Endothelial cell of umbilical vein (primary cell): Measurements from ENCODE around the gene MTARC1. TPM values are rescaled to one million over a fixed set of nuclear protein-coding genes. Genes with fewer than 3 reads are reported as not detected.

Source experiments
- BruUV-seq: library from RNA; stranded (reverse); fragments of 400-500 nt; replicated peaks from 2 replicates; lab custom pipeline; 2021; lab: Mats Ljungman, UMichigan
- CTCF ChIA-PET: fragments of 300-600, 350-600 bp; sonication (Branson Sonifier 250); formaldehyde crosslinking; loops from one replicate; lab custom pipeline; 2021; ENCODE audit warnings: antibody characterized with exemption, inconsistent platforms; lab: Charles Lee
- POLR2A ChIA-PET: fragments of 300-600, 350-600 bp; sonication (Branson Sonifier 250); formaldehyde crosslinking; loops from one replicate; lab custom pipeline; 2021; ENCODE audit warnings: antibody characterized with exemption, inconsistent platforms; lab: Charles Lee
- DNase-seq: peaks from one replicate; pipeline ENCODE4 v3.0.0-alpha.2; 2011; ENCODE audit warnings: low read depth, low spot score
- FAIRE-seq: peaks from 2 replicates; lab custom pipeline; 2011; peaks lifted over from hg19 to GRCh38; lab: Jason Lieb, UNC
- H2AFZ ChIP-seq: 2 replicates; pipeline ENCODE4 v1.6.0; 2012; ENCODE audit warnings: low read depth, low read length, control low read depth, inconsistent platforms
- H3K27ac ChIP-seq: 2 replicates; pipeline ENCODE4 v1.5.1; 2011; ENCODE audit warnings: low read depth, mild to moderate bottlenecking, control low read depth, low read length, moderate library complexity; ENCODE audit not compliant: insufficient read depth
- H3K27me3 ChIP-seq, 2 experiments: 2 replicates each; pipeline versions ENCODE4 v1.6.0 to v1.6.1; 2011; ENCODE audit warnings: low read length in 2 of 2, mixed read lengths in 1 of 2; ENCODE audit not compliant: control insufficient read depth in 2 of 2, insufficient read depth in 2 of 2
- H3K36me3 ChIP-seq, 2 experiments: 2 replicates in 1 of 2; 3 replicates in 1 of 2; pipeline ENCODE4 v1.5.1; 2011; ENCODE audit warnings: low read length in 2 of 2, mild to moderate bottlenecking in 1 of 2, moderate library complexity in 1 of 2; ENCODE audit not compliant: control insufficient read depth in 2 of 2, insufficient read depth in 2 of 2; ENCODE audit errors: extremely low read depth in 1 of 2
- H3K4me1 ChIP-seq: 3 replicates; pipeline ENCODE4 v1.5.1; 2011; ENCODE audit warnings: mild to moderate bottlenecking, low read length; ENCODE audit not compliant: control insufficient read depth, insufficient read depth; ENCODE audit errors: extremely low read depth
- H3K4me2 ChIP-seq: 2 replicates; pipeline ENCODE4 v1.6.1; 2011; ENCODE audit warnings: low read length, control low read depth, mixed read lengths; ENCODE audit not compliant: insufficient read depth
- H3K4me3 ChIP-seq, 3 experiments: fragments of 200-600 bp in 1 of 3; sonication (generic), shearing (Covaris generic) in 1 of 3; replicated peaks in 1 of 3; 2 replicates each; pipeline ENCODE4 v1.5.1; 2011 to 2016; ENCODE audit warnings: control low read depth in 3 of 3, low read length in 3 of 3, mild to moderate bottlenecking in 2 of 3, inconsistent platforms in 1 of 3, low read depth in 1 of 3, moderate library complexity in 1 of 3; ENCODE audit not compliant: insufficient read depth in 1 of 3
- H3K79me2 ChIP-seq: 2 replicates; pipeline ENCODE4 v1.6.0; 2012; ENCODE audit warnings: low read length, inconsistent platforms; ENCODE audit not compliant: control insufficient read depth, insufficient read depth
- H3K9ac ChIP-seq: replicated peaks from 2 replicates; pipeline ENCODE3; 2011; ENCODE audit warnings: low read length, control low read depth; ENCODE audit not compliant: insufficient read depth; ENCODE audit errors: extremely low read depth
- H3K9me1 ChIP-seq: replicated peaks from 3 replicates; pipeline ENCODE4 v1.6.0; 2011; ENCODE audit warnings: mild to moderate bottlenecking, low read length; ENCODE audit not compliant: control insufficient read depth, insufficient read depth; ENCODE audit errors: extremely low read depth
- H3K9me3 ChIP-seq: replicated peaks from 2 replicates; pipeline ENCODE4 v1.5.1; 2012; ENCODE audit warnings: low read length, inconsistent platforms; ENCODE audit not compliant: control insufficient read depth, insufficient read depth
- H4K20me1 ChIP-seq: replicated peaks from 2 replicates; pipeline ENCODE3; 2011; ENCODE audit warnings: mild to moderate bottlenecking, low read length; ENCODE audit not compliant: control insufficient read depth, insufficient read depth; ENCODE audit errors: extremely low read depth
- EZH2 ChIP-seq: IDR thresholded peaks from 2 replicates; pipeline ENCODE4 v1.6.1; 2012; ENCODE audit warnings: borderline replicate concordance, low read depth, mild to moderate bottlenecking, moderate library complexity, low read length, inconsistent platforms; ENCODE audit not compliant: severe bottlenecking
- FOS ChIP-seq: IDR thresholded peaks from 2 replicates; pipeline ENCODE4 v1.6.1; 2011; ENCODE audit warnings: mild to moderate bottlenecking, low read length, moderate library complexity, borderline replicate concordance; ENCODE audit not compliant: insufficient read depth
- GATA2 ChIP-seq: IDR thresholded peaks from 2 replicates; pipeline ENCODE4 v1.7.0; 2011; ENCODE audit warnings: low read depth, mild to moderate bottlenecking, moderate library complexity, mixed read lengths, low read length; ENCODE audit not compliant: insufficient read length, insufficient read depth
- JUN ChIP-seq: IDR thresholded peaks from 2 replicates; pipeline ENCODE4 v1.6.1; 2011; ENCODE audit warnings: borderline replicate concordance, low read depth; ENCODE audit not compliant: insufficient read length, insufficient read depth
- POLR2A ChIP-seq: IDR thresholded peaks from 2 replicates; pipeline ENCODE4 v1.6.1; 2012; ENCODE audit warnings: low read depth, mild to moderate bottlenecking, control low read depth, low read length
- POLR2AphosphoS5 ChIP-seq: IDR thresholded peaks from 2 replicates; pipeline ENCODE4 v1.6.1; 2012; ENCODE audit warnings: low read depth, mild to moderate bottlenecking, control low read depth, low read length, moderate library complexity; ENCODE audit not compliant: insufficient read depth
- dilution Hi-C: fragments of 300-500 bp; cut with MboI; formaldehyde crosslinking; loops from one replicate; pipeline ENCODE4 v1.15.0; 2019; ENCODE audit warnings: low sequenced_read_pairs; ENCODE audit not compliant: extremely low pct_ligation_motif_present
- intact Hi-C: fragments of 100-400 bp; cut with micrococcal nuclease; formaldehyde crosslinking; loops from one replicate; pipeline ENCODE4 v1.10.0; 2022
- polyA plus RNA-seq, 4 experiments: library from polyadenylated mRNA; depleted of rRNA in 3 of 4; stranded (reverse) in 3 of 4; unstranded in 1 of 4; fragments of >200 nt; gene quantifications; 2 replicates each; pipeline versions ENCODE4 v1.2.1 to v1.2.3, GENCODE V29; 2011 to 2012; ENCODE audit warnings: missing spikeins in 1 of 4
- total RNA-seq: library from RNA; stranded (reverse); gene quantifications from 2 replicates; pipeline ENCODE4 v1.2.3, GENCODE V29; 2021
- TF ChIP-seq, protein P1 (sequence below), 2 donors: IDR thresholded peaks; 1 replicate in 1 of 2; 2 replicates in 1 of 2; pipeline ENCODE4 v1.5.1; 2011; ENCODE audit warnings: low read length in 2 of 2, mild to moderate bottlenecking in 2 of 2, moderate library complexity in 2 of 2, control low read depth in 1 of 2, inconsistent platforms in 1 of 2, low read depth in 1 of 2; ENCODE audit not compliant: insufficient read depth in 1 of 2; ENCODE audit errors: extremely low read depth in 1 of 2

Gene MTARC1
- total and polyA plus RNA-seq, 2 donors (not counting 3 experiments of a cell fraction or from before 2014, with no cell fraction given): 0.43 to 3.5 TPM

DNA sequence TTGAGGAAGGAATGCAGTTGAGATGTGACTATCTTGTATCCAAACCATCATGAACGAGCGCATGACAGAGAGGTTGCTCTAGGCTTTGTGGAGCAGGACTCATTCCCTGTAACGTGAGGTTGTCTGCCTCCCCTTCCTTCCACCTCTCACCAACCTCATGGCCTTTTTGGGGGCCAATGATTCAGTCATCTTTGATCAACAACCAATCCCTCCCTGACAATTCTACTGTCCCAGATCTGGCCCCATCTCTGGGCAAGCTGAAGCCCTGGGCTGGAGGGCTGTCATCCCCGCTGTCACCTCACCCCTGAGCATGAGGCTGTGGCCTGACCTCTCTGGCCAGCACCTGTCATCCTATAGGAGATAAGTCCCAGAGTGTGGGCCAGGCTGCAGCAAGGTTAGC lies 19.7 kb downstream of the MTARC1 start:
- Histone ChIP-seq H3K4me2 (no peak overlapping the region), H3K9me1 (no peaks in the 10 kb centered on the region), H3K27me3 (peaks cover 6 to 11% of the 10 kb centered on the region in 2 experiments), H4K20me1 (no peaks in the 10 kb centered on the region), H2AFZ (no peak overlapping the region), H3K9me3 (no peaks in the 10 kb centered on the region), H3K4me1 (peaks cover 3% of the 10 kb centered on the region), H3K4me3 (no peak overlapping the region), H3K9ac (no peak overlapping the region), H3K79me2 (no peaks in the 10 kb centered on the region), H3K27ac (no peak overlapping the region), H3K36me3 (no peaks in the 10 kb centered on the region)
- intact Hi-C loops: no loop called here
- ChIA-PET POLR2A (no interaction called here), CTCF (interaction anchor here (1.2 to 2.0 kb wide), 3 partner anchors 16 to 629 kb away, joined by 3 to 6 read pairs (median 4); no protein-coding TSS in a partner anchor)
- DNase-seq (no peak), FAIRE-seq (no peak)
- TF ChIP-seq POLR2A: no peak
- TF ChIP-seq, protein P1, sequence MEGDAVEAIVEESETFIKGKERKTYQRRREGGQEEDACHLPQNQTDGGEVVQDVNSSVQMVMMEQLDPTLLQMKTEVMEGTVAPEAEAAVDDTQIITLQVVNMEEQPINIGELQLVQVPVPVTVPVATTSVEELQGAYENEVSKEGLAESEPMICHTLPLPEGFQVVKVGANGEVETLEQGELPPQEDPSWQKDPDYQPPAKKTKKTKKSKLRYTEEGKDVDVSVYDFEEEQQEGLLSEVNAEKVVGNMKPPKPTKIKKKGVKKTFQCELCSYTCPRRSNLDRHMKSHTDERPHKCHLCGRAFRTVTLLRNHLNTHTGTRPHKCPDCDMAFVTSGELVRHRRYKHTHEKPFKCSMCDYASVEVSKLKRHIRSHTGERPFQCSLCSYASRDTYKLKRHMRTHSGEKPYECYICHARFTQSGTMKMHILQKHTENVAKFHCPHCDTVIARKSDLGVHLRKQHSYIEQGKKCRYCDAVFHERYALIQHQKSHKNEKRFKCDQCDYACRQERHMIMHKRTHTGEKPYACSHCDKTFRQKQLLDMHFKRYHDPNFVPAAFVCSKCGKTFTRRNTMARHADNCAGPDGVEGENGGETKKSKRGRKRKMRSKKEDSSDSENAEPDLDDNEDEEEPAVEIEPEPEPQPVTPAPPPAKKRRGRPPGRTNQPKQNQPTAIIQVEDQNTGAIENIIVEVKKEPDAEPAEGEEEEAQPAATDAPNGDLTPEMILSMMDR (IDR thresholded peaks at IDR 0.05; ENCODE audit: extremely low read depth in 1 of 2, insufficient read depth in 1 of 2, low read depth in 1 of 2, low read length in 2 of 2): no peak
- TF ChIP-seq GATA2: no peak
- TF ChIP-seq POLR2AphosphoS5: no peak
- no peak for TF ChIP-seq FOS
- TF ChIP-seq EZH2: no peak
- no peak for TF ChIP-seq JUN
- no TSS peak for BruUV-seq
- dilution Hi-C loops: no loop called here
